GM12878 (cell line): ENCODE measurements around the gene CHSY3. TPM values are rescaled to one million over a fixed set of nuclear protein-coding genes. Genes with fewer than 3 reads are reported as not detected.

Experiments
- ATAC-seq: fragments of 200-7000 bp; cut with Tn5 transposase; 3 replicates; pipeline ENCODE4 v1.9.1; 2020; ENCODE audit warnings: mild to moderate bottlenecking, moderate library complexity
- BruUV-seq: library from RNA; stranded (reverse); fragments of 400-500 nt; replicated peaks from 2 replicates; lab custom pipeline; 2021; lab: Mats Ljungman, UMichigan
- CTCF ChIA-PET: fragments of 300-600 bp; sonication (Branson Sonifier 250); formaldehyde crosslinking; extraction: SDS; loops from one replicate; lab custom pipeline; 2021; ENCODE audit warnings: inconsistent platforms; lab: Yijun Ruan, JAX
- POLR2A ChIA-PET: fragments of 350-600 bp; formaldehyde crosslinking; extraction: SDS; loops from one replicate; lab custom pipeline; 2021; ENCODE audit warnings: inconsistent platforms; lab: Charles Lee
- RAD21 ChIA-PET: fragments of 300-600 bp; sonication (Branson Sonifier 250); formaldehyde crosslinking; loops from one replicate; lab custom pipeline; 2023; ENCODE audit warnings: antibody characterized with exemption; ENCODE audit not compliant: unreplicated experiment; lab: Charles Lee
- SMC1A ChIA-PET: fragments of 300-600 bp; sonication (Branson Sonifier 250); formaldehyde crosslinking; loops from one replicate; lab custom pipeline; 2023; ENCODE audit not compliant: unreplicated experiment, uncharacterized antibody; lab: Charles Lee
- DNase-seq: peaks from one replicate; pipeline ENCODE4 v3.0.0-alpha.2; 2011; ENCODE audit warnings: low read depth, low spot score
- FAIRE-seq: peaks from 3 replicates; lab custom pipeline; 2011; peaks lifted over from hg19 to GRCh38; lab: Jason Lieb, UNC
- H2AFZ ChIP-seq: 2 replicates; pipeline ENCODE4 v1.6.0; 2011; ENCODE audit warnings: low read depth, low read length, control low read depth; ENCODE audit not compliant: control insufficient read depth
- H3K27ac ChIP-seq: 2 replicates; pipeline ENCODE4 v1.5.1; 2011; ENCODE audit warnings: control low read depth; ENCODE audit not compliant: control insufficient read depth, insufficient read depth
- H3K27me3 ChIP-seq, 2 experiments: replicated peaks in 1 of 2; 2 replicates each; pipeline versions ENCODE4 v1.6.0 to v1.6.1; 2011; ENCODE audit warnings: low read length in 1 of 2; ENCODE audit not compliant: control insufficient read depth in 2 of 2, insufficient read depth in 2 of 2
- H3K36me3 ChIP-seq, 2 experiments: 2 replicates each; pipeline ENCODE4 v1.5.1; 2011; ENCODE audit warnings: low read length in 1 of 2; ENCODE audit not compliant: control insufficient read depth in 2 of 2, insufficient read depth in 2 of 2
- H3K4me1 ChIP-seq: 2 replicates; pipeline ENCODE4 v1.6.1; 2011; ENCODE audit warnings: mild to moderate bottlenecking, low read length, moderate library complexity, mixed read lengths; ENCODE audit not compliant: control insufficient read depth, insufficient read depth
- H3K4me2 ChIP-seq: 2 replicates; pipeline ENCODE4 v1.6.0; 2011; ENCODE audit warnings: control low read depth; ENCODE audit not compliant: control insufficient read depth, insufficient read depth
- H3K4me3 ChIP-seq: fragments of 200-600 bp; sonication (generic); 2 replicates; pipeline ENCODE4 v1.5.1; 2016
- H3K79me2 ChIP-seq: 2 replicates; pipeline ENCODE4 v1.6.0; 2011; ENCODE audit warnings: low read length; ENCODE audit not compliant: control insufficient read depth, insufficient read depth
- H3K9ac ChIP-seq: 2 replicates; pipeline ENCODE4 v1.8.0; 2011; ENCODE audit warnings: low read length, control low read depth, mixed read lengths; ENCODE audit not compliant: control insufficient read depth, insufficient read depth
- H3K9me3 ChIP-seq: replicated peaks from 3 replicates; pipeline ENCODE4 v1.5.1; 2011; ENCODE audit warnings: mild to moderate bottlenecking, low read length; ENCODE audit not compliant: control insufficient read depth, insufficient read depth
- H4K20me1 ChIP-seq: 2 replicates; pipeline ENCODE4 v1.6.0; 2011; ENCODE audit not compliant: control insufficient read depth, insufficient read depth
- ATF7 ChIP-seq: fragments of 450-650 bp; IDR thresholded peaks from 2 replicates; pipeline ENCODE4 v1.6.1; 2016; ENCODE audit warnings: low read depth, mild to moderate bottlenecking
- BHLHE40 ChIP-seq, 2 experiments: fragments of 450-650 bp in 1 of 2; IDR thresholded peaks; 2 replicates each; pipeline ENCODE4 v1.6.1; 2011 to 2017; ENCODE audit warnings: low read depth in 2 of 2, borderline replicate concordance in 1 of 2, improper control_type of control experiment in 1 of 2, low read length in 1 of 2, mild to moderate bottlenecking in 1 of 2
- CEBPB ChIP-seq, 2 experiments: fragments of 150-350 bp in 1 of 2; IDR thresholded peaks; 2 replicates each; pipeline ENCODE4 v1.6.1; 2012 to 2014; ENCODE audit warnings: low read depth in 2 of 2, low read length in 2 of 2, borderline replicate concordance in 1 of 2, inconsistent platforms in 1 of 2
- CUX1 ChIP-seq: IDR thresholded peaks from 2 replicates; pipeline ENCODE4 v1.6.1; 2012; ENCODE audit warnings: improper control_type of control experiment, low read depth, low read length; ENCODE audit not compliant: insufficient replicate concordance
- EP300 ChIP-seq, 2 experiments: fragments of 150-350 bp in 1 of 2; IDR thresholded peaks; 2 replicates each; pipeline ENCODE4 v1.6.1; 2011 to 2012; ENCODE audit warnings: low read depth in 2 of 2, low read length in 2 of 2, borderline replicate concordance in 1 of 2, improper control_type of control experiment in 1 of 2, inconsistent platforms in 1 of 2; ENCODE audit not compliant: control insufficient read depth in 1 of 2
- LARP7 ChIP-seq: fragments of 450-650 bp; IDR thresholded peaks from 2 replicates; pipeline ENCODE4 v1.6.1; 2017; ENCODE audit warnings: mild to moderate bottlenecking
- MLLT1 ChIP-seq: fragments of 450-650 bp; IDR thresholded peaks from 2 replicates; pipeline ENCODE4 v1.6.1; 2016; ENCODE audit warnings: mild to moderate bottlenecking
- NRF1 ChIP-seq: conservative IDR thresholded peaks from 2 replicates; pipeline ENCODE4 v1.6.1; 2011; ENCODE audit warnings: mild to moderate bottlenecking, low read depth, low read length, improper control_type of control experiment
- SREBF2 ChIP-seq: IDR thresholded peaks from 2 replicates; pipeline ENCODE4 v1.6.1; 2012; ENCODE audit warnings: mild to moderate bottlenecking, low read length
- STAT1 ChIP-seq: fragments of 450-650 bp; conservative IDR thresholded peaks from 2 replicates; pipeline ENCODE4 v1.6.1; 2014; ENCODE audit warnings: antibody characterized with exemption, mild to moderate bottlenecking
- TARDBP ChIP-seq: IDR thresholded peaks from 2 replicates; pipeline ENCODE4 v1.6.1; 2016; ENCODE audit warnings: borderline replicate concordance
- ZBED1 ChIP-seq: IDR thresholded peaks from 2 replicates; pipeline ENCODE4 v1.6.1; 2016; ENCODE audit warnings: borderline replicate concordance
- ZNF592 ChIP-seq: fragments of 450-650 bp; IDR thresholded peaks from 2 replicates; pipeline ENCODE4 v1.6.1; 2017; ENCODE audit warnings: mild to moderate bottlenecking, moderate library complexity
- WGBS: methylation state at CpG from one replicate; pipeline ENCODE4 v1.1.6; 2016; ENCODE audit warnings: low lambda C conversion rate; ENCODE audit not compliant: insufficient replicate concordance, insufficient coverage; ENCODE audit errors: missing lambda C conversion rate; 5-methylcytosine and 5-hydroxymethylcytosine counted together
- in situ Hi-C: fragments of 300-500 bp; cut with MboI; formaldehyde crosslinking; loops from 9 replicates; pipeline ENCODE4 v1.14.3; 2018; ENCODE audit warnings: mixed read lengths
- intact Hi-C: fragments of 100-400 bp; cut with micrococcal nuclease; formaldehyde crosslinking; loops from one replicate; pipeline ENCODE4 v1.14.2; 2022; ENCODE audit not compliant: unreplicated experiment
- polyA plus RNA-seq, 11 experiments: library from polyadenylated mRNA; depleted of rRNA in 4 of 11; unstranded in 6 of 11; stranded (reverse) in 5 of 11; fragments of >200 nt; fragmentation: Nextera tagmentation in 4 of 11; fragmentation: Illumina TruSeq in 1 of 11; extraction: Ambion mirVana in 4 of 11; extraction: Trizol in 1 of 11; gene quantifications; 1 replicate in 1 of 11; 2 replicates in 10 of 11; pipeline versions ENCODE4 v1.2.1 to v1.2.3, GENCODE V29; 2011 to 2016; ENCODE audit warnings: inconsistent platforms in 2 of 11, missing spikeins in 2 of 11, low read depth in 1 of 11
- total RNA-seq, 4 experiments: library from RNA; depleted of rRNA in 3 of 4; stranded (reverse); fragments of >200 nt in 3 of 4; fragmentation: Illumina TruSeq in 1 of 4; extraction: Trizol in 1 of 4; gene quantifications; 2 replicates each; pipeline versions ENCODE4 v1.2.1 to v1.2.3, GENCODE V29; 2013 to 2021

Gene CHSY3
- total and polyA plus RNA-seq, 10 of the 15 experiments (the other 5 are each of a cell fraction or from before 2014, with no cell fraction given) = not detected

- in situ Hi-C loops = no loop called here
- RAD21 ChIA-PET = no interaction called here
- Histone ChIP-seq H3K4me1 (no peaks in the 10 kb centered on the region), H3K27ac (no peak overlapping the region), H3K9ac (no peak overlapping the region), H3K9me3 (no peaks in the 10 kb centered on the region), H4K20me1 (no peaks in the 10 kb centered on the region), H2AFZ (no peak overlapping the region), H3K79me2 (no peaks in the 10 kb centered on the region), H3K27me3 (0 out of 4 replicates have a peak, but pooled peaks cover 0 to 3% of the 10 kb centered on the region in 2 experiments), H3K36me3 (no peaks in the 10 kb centered on the region), H3K4me3 (no peak overlapping the region), H3K4me2 (no peak overlapping the region)
- SMC1A ChIA-PET = interaction anchor here (0.7 to 1.3 kb wide), 3 partner anchors 13 to 738 kb away, joined by 3 read pairs; no protein-coding TSS in a partner anchor
- ATAC-seq = no peak
- POLR2A ChIA-PET = no interaction called here
- intact Hi-C loops = no loop called here
- no TSS peak for BruUV-seq
- 0% methylated on average over 1 of the region's 1 CpG for WGBS
- CTCF ChIA-PET = interaction anchor here (1.2 kb wide), 1 partner anchor 31 kb away, joined by 3 read pairs; no protein-coding TSS in a partner anchor
- no peak for DNase-seq
- no peak for FAIRE-seq
- TF ChIP-seq SREBF2 = no peak
- TF ChIP-seq TARDBP = no peak
- no peak for TF ChIP-seq BHLHE40 (IDR thresholded peaks at IDR 0.05; ENCODE audit: borderline replicate concordance in 1 of 2, low read depth in 2 of 2, low read length in 1 of 2)
- TF ChIP-seq ZBED1 = no peak
- TF ChIP-seq ATF7 = no peak
- TF ChIP-seq EP300 (IDR thresholded peaks at IDR 0.05; ENCODE audit: borderline replicate concordance in 1 of 2, control insufficient read depth in 1 of 2, low read depth in 2 of 2, low read length in 2 of 2) = no peak
- no peak for TF ChIP-seq MLLT1
- no peak for TF ChIP-seq CUX1
- TF ChIP-seq CEBPB (IDR thresholded peaks at IDR 0.05; ENCODE audit: borderline replicate concordance in 1 of 2, low read depth in 2 of 2, low read length in 2 of 2) = no peak
- TF ChIP-seq LARP7 = no peak
- TF ChIP-seq ZNF592 = no peak
- TF ChIP-seq NRF1 = no peak
- no peak for TF ChIP-seq STAT1
Measured at GRCh38 chr5:130137681-130138080, 233.4 kb downstream of the CHSY3 start.
